DND-41 (cell line): ENCODE measurements around the gene CLTA.
A peak's percentile ranks its signal among the peaks of the same experiment; 100 is the strongest.

Source experiments
- ATAC-seq: fragments of 200-7000 bp; cut with Tn5 transposase; 3 replicates; pipeline ENCODE4 v1.9.1; 2021; ENCODE audit warnings: low read depth; ENCODE audit not compliant: insufficient read depth
- DNase-seq: peaks from one replicate; pipeline ENCODE4 v3.0.0-alpha.2; 2020
- H2AFZ ChIP-seq: 2 replicates; pipeline ENCODE4 v1.6.0; 2012; ENCODE audit warnings: low read depth, low read length
- H3K27ac ChIP-seq: 2 replicates; pipeline ENCODE4 v1.5.1; 2012; ENCODE audit warnings: low read length, inconsistent platforms
- H3K27me3 ChIP-seq: fragments of 200-600 bp; sonication (generic); 2 replicates; pipeline ENCODE4 v1.6.0; 2012; ENCODE audit warnings: low read length, mild to moderate bottlenecking, inconsistent platforms; ENCODE audit not compliant: insufficient read depth, poor library complexity
- H3K36me3 ChIP-seq: 2 replicates; pipeline ENCODE4 v1.5.1; 2012; ENCODE audit warnings: low read length, inconsistent platforms; ENCODE audit not compliant: insufficient read depth
- H3K4me1 ChIP-seq: 2 replicates; pipeline ENCODE4 v1.5.1; 2012; ENCODE audit warnings: mild to moderate bottlenecking, low read length; ENCODE audit not compliant: insufficient read depth
- H3K4me2 ChIP-seq: 2 replicates; pipeline ENCODE4 v1.6.0; 2012; ENCODE audit warnings: mild to moderate bottlenecking, moderate library complexity, low read length, inconsistent platforms; ENCODE audit not compliant: insufficient read depth
- H3K4me3 ChIP-seq, 2 experiments: fragments of 200-600 bp in 1 of 2; shearing (Covaris generic) in 1 of 2; 2 replicates each; pipeline ENCODE4 v1.5.1; 2012 to 2016; ENCODE audit warnings: inconsistent platforms in 2 of 2, low read length in 2 of 2, mild to moderate bottlenecking in 2 of 2, low read depth in 1 of 2, moderate library complexity in 1 of 2
- H3K79me2 ChIP-seq: 2 replicates; pipeline ENCODE4 v1.6.0; 2012; ENCODE audit warnings: low read length, inconsistent platforms; ENCODE audit not compliant: insufficient read depth
- H3K9ac ChIP-seq: 2 replicates; pipeline ENCODE4 v1.6.0; 2012; ENCODE audit warnings: low read depth, mild to moderate bottlenecking, inconsistent platforms, low read length, moderate library complexity
- H3K9me3 ChIP-seq: 2 replicates; pipeline ENCODE4 v1.5.1; 2012; ENCODE audit warnings: low read length, moderate library complexity, mild to moderate bottlenecking, inconsistent platforms; ENCODE audit not compliant: insufficient read depth, severe bottlenecking
- H4K20me1 ChIP-seq: 2 replicates; pipeline ENCODE4 v1.6.0; 2012; ENCODE audit warnings: low read length; ENCODE audit not compliant: insufficient read depth
- CTCF ChIP-seq: IDR thresholded peaks from 2 replicates; pipeline ENCODE4 v1.5.1; 2012; ENCODE audit warnings: borderline replicate concordance, low read length, moderate library complexity, mild to moderate bottlenecking; ENCODE audit not compliant: poor library complexity, severe bottlenecking; ENCODE audit errors: extremely low read depth
- EZH2 ChIP-seq: IDR thresholded peaks from 3 replicates; pipeline ENCODE4 v1.6.1; 2012; ENCODE audit warnings: borderline replicate concordance, low read depth, mild to moderate bottlenecking, moderate library complexity, low read length, inconsistent platforms; ENCODE audit not compliant: severe bottlenecking

Gene CLTA

GRCh38 chr9:36149197-36149596, 41.5 kb upstream of the CLTA start:
- no peak overlapping the region for H3K27ac ChIP-seq
- H3K9me3 ChIP-seq = no peaks in the 10 kb centered on the region
- no peaks in the 10 kb centered on the region for H4K20me1 ChIP-seq
- H3K36me3 ChIP-seq = no peaks in the 10 kb centered on the region
- no peak overlapping the region for H3K4me2 ChIP-seq
- H3K9ac ChIP-seq = no peak overlapping the region
- H3K79me2 ChIP-seq = no peaks in the 10 kb centered on the region
- TF ChIP-seq CTCF (no peak), EZH2 (no peak)
- peaks cover 27% of the 10 kb centered on the region for H3K4me1 ChIP-seq
- H3K4me3 ChIP-seq = no peak overlapping the region
- H3K27me3 ChIP-seq = no peaks in the 10 kb centered on the region
- H2AFZ ChIP-seq = no peak overlapping the region
- DNase-seq (no peak), ATAC-seq (no peak)

- no peaks in the 10 kb centered on the region for H3K36me3 ChIP-seq
- peak overlapping the region; percentile 61 for H3K4me2 ChIP-seq
- H2AFZ ChIP-seq = 0 out of 2 replicates have a peak overlapping the region, but pooled peaks have one; percentile 63
- H3K9me3 ChIP-seq = no peaks in the 10 kb centered on the region
- DNase-seq = no peak
- peak overlapping the region; percentile 89 for H3K27ac ChIP-seq
- H3K27me3 ChIP-seq = no peaks in the 10 kb centered on the region
- H3K4me1 ChIP-seq = peaks cover 27% of the 10 kb centered on the region
- peak overlapping the region in 1 of 2 experiments; percentile 48; a peak in 1 of 4 replicates for H3K4me3 ChIP-seq
- H4K20me1 ChIP-seq = no peaks in the 10 kb centered on the region
- peak overlapping the region; percentile 47 for H3K9ac ChIP-seq
- no peaks in the 10 kb centered on the region for H3K79me2 ChIP-seq
- ATAC-seq = no peak
- TF ChIP-seq EZH2 (no peak), CTCF (no peak)
Observed at GRCh38 chr9:36150574-36151315, 40.0 kb upstream of the CLTA start.

- H3K36me3 ChIP-seq = no peaks in the 10 kb centered on the region
- H3K4me3 ChIP-seq = peak overlapping the region in 1 of 2 experiments; percentile 48; a peak in 2 of 4 replicates
- peak overlapping the region; percentile 61 for H3K4me2 ChIP-seq
- peak overlapping the region; percentile 73; the same call in 1 of the 2 replicates for H2AFZ ChIP-seq
- H3K9ac ChIP-seq = peak overlapping the region; percentile 47
- TF ChIP-seq EZH2 (no peak), CTCF (no peak)
- peak; percentile 98 for ATAC-seq
- peaks cover 27% of the 10 kb centered on the region for H3K4me1 ChIP-seq
- H4K20me1 ChIP-seq = no peaks in the 10 kb centered on the region
- H3K79me2 ChIP-seq = no peaks in the 10 kb centered on the region
- DNase-seq = peak; percentile 92
- no peaks in the 10 kb centered on the region for H3K27me3 ChIP-seq
- peak overlapping the region; percentile 89 for H3K27ac ChIP-seq
- H3K9me3 ChIP-seq = peaks cover 3% of the 10 kb centered on the region
Observed at GRCh38 chr9:36151316-36152210, 39.2 kb upstream of the CLTA start.
